Osteoblast (primary cell): Measurements from ENCODE around the gene LAMC1. TPM values are rescaled to one million over a fixed set of nuclear protein-coding genes. Genes with fewer than 3 reads are reported as not detected.
A peak's percentile ranks its signal among the peaks of the same experiment; 100 is the strongest.

ENCODE experiments used
- DNase-seq: peaks from one replicate; pipeline ENCODE4 v3.0.0; 2011; ENCODE audit warnings: low spot score, mixed read lengths; ENCODE audit not compliant: insufficient read length; ENCODE audit errors: missing footprints
- H2AFZ ChIP-seq: 2 replicates; pipeline ENCODE4 v1.6.0; 2011; ENCODE audit warnings: mild to moderate bottlenecking, low read length
- H3K27ac ChIP-seq: 2 replicates; pipeline ENCODE4 v1.5.1; 2011; ENCODE audit warnings: mild to moderate bottlenecking, low read depth, low read length, moderate library complexity
- H3K27me3 ChIP-seq: 2 replicates; pipeline ENCODE4 v1.6.0; 2012; ENCODE audit warnings: mild to moderate bottlenecking, control low read depth, inconsistent platforms, low read length, moderate library complexity; ENCODE audit not compliant: insufficient read depth
- H3K36me3 ChIP-seq: 2 replicates; pipeline ENCODE4 v1.5.1; 2011; ENCODE audit warnings: mild to moderate bottlenecking, low read length, control low read depth, moderate library complexity; ENCODE audit not compliant: insufficient read depth
- H3K4me1 ChIP-seq: 2 replicates; pipeline ENCODE4 v1.5.1; 2011; ENCODE audit warnings: mild to moderate bottlenecking, low read length, control low read depth, moderate library complexity; ENCODE audit not compliant: insufficient read depth
- H3K4me2 ChIP-seq: 2 replicates; pipeline ENCODE4 v1.6.0; 2011; ENCODE audit warnings: mild to moderate bottlenecking, low read length; ENCODE audit not compliant: insufficient read depth
- H3K4me3 ChIP-seq: fragments of 200-600 bp; sonication (generic); 3 replicates; pipeline ENCODE4 v1.5.1; 2012; ENCODE audit warnings: mild to moderate bottlenecking, low read length, inconsistent platforms; ENCODE audit not compliant: insufficient read depth
- H3K79me2 ChIP-seq: 2 replicates; pipeline ENCODE4 v1.6.0; 2012; ENCODE audit warnings: mild to moderate bottlenecking, low read length, control low read depth, inconsistent platforms; ENCODE audit not compliant: insufficient read depth
- H3K9me3 ChIP-seq: 2 replicates; pipeline ENCODE4 v1.5.1; 2011; ENCODE audit warnings: low read depth, low read length, control low read depth
- H4K20me1 ChIP-seq: 2 replicates; pipeline ENCODE4 v1.6.0; 2012; ENCODE audit warnings: mild to moderate bottlenecking, low read length, control low read depth; ENCODE audit not compliant: insufficient read depth
- CTCF ChIP-seq: IDR thresholded peaks from 2 replicates; pipeline ENCODE4 v1.5.1; 2011; ENCODE audit warnings: mild to moderate bottlenecking, low read depth, low read length, moderate library complexity; ENCODE audit errors: extremely low read depth
- total RNA-seq: library from RNA; depleted of rRNA; stranded (reverse); fragments of >200 nt; gene quantifications from 2 replicates; pipeline ENCODE4 v1.2.3, GENCODE V29; 2012

LAMC1 gene
- total RNA-seq, 1 donor = 966 TPM

- H2AFZ ChIP-seq = no peak overlapping the region
- no peaks in the 10 kb centered on the region for H3K27me3 ChIP-seq
- no peak overlapping the region for H3K4me2 ChIP-seq
- no peak for TF ChIP-seq CTCF
- DNase-seq = no peak
- peaks cover 16% of the 10 kb centered on the region for H3K4me1 ChIP-seq
- H3K4me3 ChIP-seq = no peak overlapping the region
- no peaks in the 10 kb centered on the region for H3K79me2 ChIP-seq
- H3K36me3 ChIP-seq = peaks cover 56% of the 10 kb centered on the region
- no peak overlapping the region for H3K27ac ChIP-seq
- H4K20me1 ChIP-seq = no peaks in the 10 kb centered on the region
- H3K9me3 ChIP-seq = no peaks in the 10 kb centered on the region
Measured at GRCh38 chr1:183143576-183144315, 120.5 kb downstream of the LAMC1 start.

- no peaks in the 10 kb centered on the region for H3K27me3 ChIP-seq
- peaks cover 48% of the 10 kb centered on the region for H3K36me3 ChIP-seq
- no peaks in the 10 kb centered on the region for H4K20me1 ChIP-seq
- no peaks in the 10 kb centered on the region for H3K79me2 ChIP-seq
- no peak overlapping the region for H2AFZ ChIP-seq
- H3K9me3 ChIP-seq = no peaks in the 10 kb centered on the region
- H3K27ac ChIP-seq = peak overlapping the region; percentile 6
- peaks cover 17% of the 10 kb centered on the region for H3K4me1 ChIP-seq
- no peak for TF ChIP-seq CTCF
- H3K4me3 ChIP-seq = no peak overlapping the region
- no peak for DNase-seq
- no peak overlapping the region for H3K4me2 ChIP-seq
Measured at GRCh38 chr1:183144752-183145151, 121.5 kb downstream of the LAMC1 start.

- H3K4me3 ChIP-seq = no peak overlapping the region
- H4K20me1 ChIP-seq = no peaks in the 10 kb centered on the region
- H2AFZ ChIP-seq = no peak overlapping the region
- no peaks in the 10 kb centered on the region for H3K27me3 ChIP-seq
- peaks cover 22% of the 10 kb centered on the region for H3K36me3 ChIP-seq
- peaks cover 17% of the 10 kb centered on the region for H3K4me1 ChIP-seq
- no peak overlapping the region for H3K4me2 ChIP-seq
- H3K27ac ChIP-seq = no peak overlapping the region
- TF ChIP-seq CTCF = no peak
- no peaks in the 10 kb centered on the region for H3K9me3 ChIP-seq
- no peaks in the 10 kb centered on the region for H3K79me2 ChIP-seq
- no peak for DNase-seq
Measured at GRCh38 chr1:183147735-183148134, 124.5 kb downstream of the LAMC1 start.

GRCh38 chr1:183148599-183148998 lies 125.4 kb downstream of the LAMC1 start:
- Histone ChIP-seq H3K4me1 (peaks cover 17% of the 10 kb centered on the region), H4K20me1 (no peaks in the 10 kb centered on the region), H3K9me3 (no peaks in the 10 kb centered on the region), H3K4me3 (peak overlapping the region; percentile 18), H3K27ac (peak overlapping the region; percentile 74), H3K4me2 (peak overlapping the region; percentile 62), H3K79me2 (no peaks in the 10 kb centered on the region), H3K36me3 (peaks cover 14% of the 10 kb centered on the region), H3K27me3 (no peaks in the 10 kb centered on the region), H2AFZ (no peak overlapping the region)
- no peak for TF ChIP-seq CTCF
- no peak for DNase-seq
